22Rv1 (cell line): ENCODE data around the gene POU2F1.

Source experiments
- H3K27ac ChIP-seq: fragments of 450-650 bp; 2 replicates; pipeline ENCODE4 v1.5.1; 2017
- CTCF ChIP-seq: fragments of 450-650 bp; IDR thresholded peaks from 2 replicates; pipeline ENCODE4 v1.5.1; 2017; ENCODE audit warnings: mild to moderate bottlenecking
- ZFX ChIP-seq: fragments of 450-650 bp; IDR thresholded peaks from 2 replicates; pipeline ENCODE4 v1.6.1; 2017; ENCODE audit warnings: antibody characterized with exemption, borderline replicate concordance

Gene POU2F1

GRCh38 chr1:167212025-167212424 is 8.7 kb upstream of the POU2F1 start:
- peak overlapping the region; percentile 60 for H3K27ac ChIP-seq

GRCh38 chr1:167216809-167217208 is 3.9 kb upstream of the POU2F1 start:
- TF ChIP-seq CTCF: no peak
- no peak for TF ChIP-seq ZFX
- no peak overlapping the region for H3K27ac ChIP-seq

More at GRCh38 chr1:167212025-167212424, 8.7 kb upstream of the POU2F1 start:
- TF ChIP-seq ZFX (no peak), CTCF (no peak)

- H3K27ac ChIP-seq: peak overlapping the region; percentile 99
- TF ChIP-seq ZFX (no peak), CTCF (no peak)
These were observed 1.5 kb upstream of the POU2F1 start for GRCh38 chr1:167219194-167219593.

- H3K27ac ChIP-seq: peak overlapping the region; percentile 99
- no peak for TF ChIP-seq CTCF
- TF ChIP-seq ZFX: no peak
These were observed 795 bp upstream of the POU2F1 start for GRCh38 chr1:167219646-167220536.

GRCh38 chr1:167221126-167221737 is 546 bp downstream of the POU2F1 start:
- no peak for TF ChIP-seq ZFX
- TF ChIP-seq CTCF: no peak
- peak overlapping the region; percentile 99 for H3K27ac ChIP-seq

- H3K27ac ChIP-seq: peak overlapping the region; percentile 99
- TF ChIP-seq ZFX (no peak), CTCF (0 out of 2 replicates have a peak, but pooled peaks have one; percentile 8)
These were observed 1.3 kb downstream of the POU2F1 start for GRCh38 chr1:167221738-167222610.
